ENCODE results near the gene COL9A1.

GRCh38 chr6:70172252-70172651, 130.6 kb downstream of the COL9A1 start:
- TF ChIP-seq POLR2A (IDR thresholded peaks at IDR 0.05; ENCODE audit: low read depth, low read length) = no peak
- no peak for TF ChIP-seq TAF1 (IDR thresholded peaks at IDR 0.05; ENCODE audit: borderline replicate concordance, low read depth, low read length)
